Stimulated activated CD4-positive, alpha-beta T cell treated with anti-CD3 and anti-CD28 coated beads, TNF-alpha, amount 100 ng/mL, for 48 hours (primary cell): ENCODE results near the gene CHCHD3.

ENCODE experiments used
- DNase-seq, 3 donors: peaks; one replicate each; pipeline ENCODE4 v3.0.0-alpha.2; 2020; ENCODE audit warnings: low read depth in 3 of 3

Gene CHCHD3

GRCh38 chr7:132865366-132866143 is 216.3 kb downstream of the CHCHD3 start:
- DNase-seq: no peak

- DNase-seq: no peak
Measured at GRCh38 chr7:132861940-132862554, 219.8 kb downstream of the CHCHD3 start.

DNA sequence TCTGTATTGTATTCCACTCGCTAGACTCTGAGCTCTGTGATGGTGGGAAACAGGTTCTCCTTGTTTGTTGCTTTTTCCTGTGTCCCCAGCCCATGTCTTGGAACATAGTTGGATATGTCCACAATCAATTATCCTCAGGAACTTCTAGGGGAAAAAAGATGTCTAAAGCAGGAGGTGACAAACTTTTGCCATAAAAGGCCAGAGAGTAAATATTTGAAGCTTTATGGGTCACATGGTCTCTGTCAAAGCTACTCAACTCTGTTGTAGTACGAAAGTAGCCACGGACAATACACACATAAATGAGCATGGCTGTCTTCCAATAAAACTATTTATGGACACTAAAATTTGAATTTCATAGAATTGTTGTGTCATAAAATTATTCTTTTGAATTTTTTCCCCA is 220.5 kb downstream of the CHCHD3 start:
- DNase-seq: no peak

- no peak for DNase-seq
Measured at GRCh38 chr7:132859199-132859598, 222.7 kb downstream of the CHCHD3 start.

- no peak for DNase-seq
Measured at GRCh38 chr7:132858760-132859159, 223.1 kb downstream of the CHCHD3 start.

DNA sequence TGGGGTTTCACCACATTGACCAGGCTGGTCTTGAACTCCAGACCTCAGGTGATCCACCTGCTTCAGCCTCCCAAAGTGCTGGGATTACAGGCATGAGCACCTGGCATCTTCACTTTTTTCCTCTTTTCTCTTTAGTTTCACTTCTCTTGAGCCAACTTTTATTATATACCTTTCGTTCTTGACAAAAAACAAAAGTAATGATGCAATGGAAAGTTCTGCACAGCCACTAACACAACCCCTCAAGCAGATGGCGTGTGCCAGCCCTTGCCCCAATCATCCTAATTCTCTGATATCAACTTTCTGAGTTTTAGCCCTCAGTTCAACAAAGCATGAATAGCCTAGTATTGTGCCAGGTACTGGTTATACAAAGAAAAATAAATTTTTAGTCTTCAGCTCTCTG is 223.6 kb downstream of the CHCHD3 start:
- no peak for DNase-seq

GRCh38 chr7:132857703-132858102 is 224.2 kb downstream of the CHCHD3 start:
- no peak for DNase-seq

DNA sequence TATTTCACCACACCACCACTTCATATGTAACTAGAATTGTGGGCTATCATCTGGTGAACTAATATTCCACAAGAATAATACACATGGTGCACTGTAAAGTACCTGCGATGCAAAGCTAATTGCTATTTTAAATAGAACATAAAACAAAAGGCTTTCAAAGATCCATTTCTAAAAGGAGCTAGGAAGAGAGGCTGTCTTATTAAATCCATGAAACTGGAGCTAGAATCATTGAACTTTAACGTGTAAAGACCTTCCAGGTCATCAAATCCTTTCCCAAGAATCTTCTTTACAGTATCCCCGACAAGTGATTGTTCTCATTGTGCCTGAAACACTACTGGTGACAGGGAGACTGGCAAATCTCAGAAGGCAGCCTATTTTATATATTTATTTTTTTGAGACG is 224.9 kb downstream of the CHCHD3 start:
- no peak for DNase-seq

DNA sequence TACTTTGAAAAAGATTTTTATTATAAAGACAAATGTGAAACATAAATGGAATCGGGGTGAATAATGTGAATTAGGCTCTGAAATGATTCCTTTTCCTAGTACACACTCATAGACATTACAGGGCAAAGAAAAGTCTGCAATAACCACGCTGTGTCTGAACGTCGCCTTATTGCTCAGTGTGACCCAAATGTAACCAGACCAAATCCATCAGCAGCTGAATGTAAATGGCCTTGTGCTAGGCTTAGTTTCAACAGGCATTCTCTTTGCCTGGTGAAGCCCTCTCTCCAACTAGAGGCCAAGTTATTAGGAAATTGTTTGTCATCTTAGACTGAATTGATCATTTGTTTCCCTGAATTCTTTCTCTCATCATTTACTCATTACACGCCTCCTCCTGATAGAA is 225.5 kb downstream of the CHCHD3 start:
- no peak for DNase-seq

GRCh38 chr7:132855901-132856300 is 226.0 kb downstream of the CHCHD3 start:
- DNase-seq: no peak

DNA sequence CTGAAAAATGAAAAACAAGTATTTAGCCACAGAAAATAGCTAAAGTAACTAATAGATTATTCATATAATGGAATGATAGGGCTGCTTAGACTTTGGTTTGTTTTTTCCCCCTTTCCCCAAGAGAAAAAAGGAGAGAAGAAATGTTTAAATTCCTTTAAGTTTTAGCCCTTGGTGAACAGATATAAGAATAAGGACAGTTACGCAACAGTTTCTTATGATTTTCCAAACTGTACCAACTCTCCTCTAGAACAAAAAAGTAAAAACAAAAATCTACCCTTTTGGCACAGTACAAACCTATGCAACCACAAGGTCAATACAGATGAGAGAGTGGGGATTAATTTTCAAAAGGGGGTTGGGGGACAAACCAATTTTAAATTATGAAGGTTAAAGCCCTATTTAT is 227.7 kb downstream of the CHCHD3 start:
- DNase-seq: no peak

GRCh38 chr7:132847376-132847775 is 234.5 kb downstream of the CHCHD3 start:
- DNase-seq: no peak

DNA sequence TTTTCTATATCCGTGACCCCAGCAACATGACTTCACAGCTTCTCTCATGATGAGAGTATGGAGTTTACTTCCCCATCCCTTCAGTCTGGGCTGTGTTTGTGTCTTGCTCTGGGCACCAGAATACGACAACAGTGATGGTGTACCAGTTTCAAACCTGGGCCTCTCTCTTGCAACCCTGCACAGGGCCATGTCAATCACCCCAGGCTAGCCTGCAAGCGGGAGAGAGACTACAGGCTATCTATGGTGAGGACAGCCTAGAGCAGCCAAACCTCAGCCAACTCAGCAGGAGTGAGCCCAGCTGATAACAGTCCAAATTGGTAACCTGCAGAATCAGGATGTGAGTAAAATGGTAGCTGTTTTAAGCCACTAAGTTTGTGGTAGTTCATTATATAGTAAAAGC is 235.8 kb downstream of the CHCHD3 start:
- DNase-seq: no peak

GRCh38 chr7:132842478-132842877 is 239.4 kb downstream of the CHCHD3 start:
- no peak for DNase-seq

DNA sequence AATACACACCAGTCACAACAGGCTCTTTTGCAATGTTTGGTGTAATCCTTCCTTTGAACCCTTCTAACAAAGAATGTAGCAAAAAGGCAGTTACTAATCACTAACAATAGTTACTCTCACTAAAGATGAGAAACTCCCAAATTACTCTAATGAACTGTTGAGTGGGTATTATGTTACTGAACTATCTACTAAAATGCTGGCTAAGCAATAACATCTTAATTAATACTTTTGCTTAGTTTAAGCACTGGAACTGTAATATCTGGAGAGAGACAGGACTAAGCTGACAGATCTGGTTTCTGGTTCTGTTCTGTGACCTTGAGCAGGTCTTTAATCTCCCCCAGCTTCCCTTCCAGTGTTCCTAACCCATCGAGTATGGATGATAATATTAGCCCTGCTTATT is 241.7 kb downstream of the CHCHD3 start:
- no peak for DNase-seq

- no peak for DNase-seq
Measured at GRCh38 chr7:132838313-132838712, 243.6 kb downstream of the CHCHD3 start.

GRCh38 chr7:132837529-132837928 is 244.4 kb downstream of the CHCHD3 start:
- no peak for DNase-seq

- DNase-seq: no peak
Measured at GRCh38 chr7:132836746-132837145, 245.1 kb downstream of the CHCHD3 start.

DNA sequence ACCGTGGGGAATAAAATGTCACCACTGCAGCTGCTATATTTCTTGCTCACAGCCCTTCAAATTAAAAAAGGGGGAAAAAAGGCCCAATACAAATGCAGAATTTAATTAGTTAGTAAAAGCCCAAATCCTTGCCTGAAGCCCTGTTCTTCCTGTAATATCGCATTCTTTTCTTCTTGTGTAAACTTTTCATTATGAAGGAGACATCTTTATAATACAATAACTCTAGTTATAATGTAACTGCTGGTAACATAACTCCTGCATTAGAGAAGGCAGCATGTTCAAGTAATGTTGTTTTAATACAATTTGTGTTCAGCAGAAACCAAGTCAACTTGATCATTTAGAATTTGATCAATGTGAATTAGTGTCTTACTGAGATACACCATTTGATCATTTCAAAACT is 250.9 kb downstream of the CHCHD3 start:
- DNase-seq: no peak

DNA sequence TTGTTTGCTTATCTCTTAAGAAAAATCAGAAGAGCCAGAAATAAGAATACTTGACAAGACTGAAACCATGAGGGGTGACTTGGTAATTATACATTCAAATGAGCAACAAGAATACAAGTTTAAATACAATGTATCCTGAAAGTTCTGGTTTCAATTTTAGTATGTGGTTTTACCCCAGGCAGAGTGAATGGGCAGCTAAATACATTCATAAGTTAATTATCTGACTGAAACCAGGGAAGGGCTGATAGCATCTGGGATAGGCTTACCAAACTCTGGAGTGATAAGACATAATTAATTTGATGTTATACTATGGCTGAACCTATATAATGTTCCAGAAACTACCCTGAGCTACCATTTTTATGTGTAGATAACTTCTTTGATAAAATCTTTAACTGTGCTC is 253.4 kb downstream of the CHCHD3 start:
- no peak for DNase-seq

DNA sequence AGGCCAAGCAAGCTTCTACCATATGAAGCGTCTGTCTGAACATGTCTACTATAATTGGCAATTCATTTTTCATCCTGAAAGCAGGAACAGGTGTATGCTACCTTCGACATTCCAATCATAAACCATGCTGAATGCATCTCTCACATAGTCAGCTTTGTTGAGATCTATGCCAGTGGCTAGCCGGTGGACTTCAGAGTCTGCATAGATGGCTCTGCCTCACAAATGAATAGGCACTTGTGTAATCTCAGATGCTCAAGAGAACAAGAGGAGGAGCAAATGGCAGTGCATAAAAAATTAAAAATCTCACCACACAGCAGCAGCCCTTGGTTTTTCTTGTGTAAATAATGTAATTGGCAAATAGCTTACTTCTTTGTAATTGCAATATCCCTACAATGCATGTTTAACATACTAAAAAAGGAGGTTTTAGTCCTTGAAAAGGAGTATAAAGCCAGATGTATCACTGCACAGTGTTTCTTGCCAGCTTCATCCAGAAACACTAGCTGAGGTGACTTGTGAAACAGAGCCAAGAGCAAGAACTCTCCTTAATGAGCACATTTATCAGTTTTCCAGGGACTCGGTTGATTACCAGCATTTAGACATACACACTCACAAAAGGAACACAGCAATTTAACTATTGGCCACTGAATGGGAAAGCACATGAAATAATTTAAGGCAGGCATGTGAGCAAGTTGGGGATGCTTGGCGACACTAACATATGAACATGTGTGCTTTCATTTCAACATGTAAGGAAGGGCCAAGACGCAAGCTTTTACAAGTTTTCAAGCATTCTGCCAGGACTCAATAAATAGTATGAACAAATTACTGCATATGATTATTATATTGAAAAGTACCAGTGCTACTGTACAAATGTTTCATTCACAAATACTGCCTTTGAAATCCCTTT is 255.7 kb downstream of the CHCHD3 start:
- DNase-seq: no peak

DNA sequence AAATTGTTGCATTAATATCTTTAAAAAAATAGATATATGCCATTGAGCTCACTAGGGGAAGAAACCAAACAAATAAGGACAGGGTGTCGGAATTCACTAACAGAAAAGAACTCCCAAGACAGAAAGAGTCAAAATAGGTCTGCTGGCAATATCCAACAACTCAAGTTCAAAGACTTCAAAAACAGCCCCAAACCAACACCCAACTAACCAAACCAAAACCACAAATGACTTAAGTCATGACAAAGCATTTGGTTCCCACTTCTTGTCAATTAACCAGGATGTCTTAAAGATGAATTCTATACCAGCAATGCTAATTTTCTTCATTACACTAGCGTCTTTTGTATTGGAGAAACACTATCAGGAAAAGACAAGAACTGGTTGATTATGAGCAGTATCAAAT is 256.7 kb downstream of the CHCHD3 start:
- no peak for DNase-seq

DNA sequence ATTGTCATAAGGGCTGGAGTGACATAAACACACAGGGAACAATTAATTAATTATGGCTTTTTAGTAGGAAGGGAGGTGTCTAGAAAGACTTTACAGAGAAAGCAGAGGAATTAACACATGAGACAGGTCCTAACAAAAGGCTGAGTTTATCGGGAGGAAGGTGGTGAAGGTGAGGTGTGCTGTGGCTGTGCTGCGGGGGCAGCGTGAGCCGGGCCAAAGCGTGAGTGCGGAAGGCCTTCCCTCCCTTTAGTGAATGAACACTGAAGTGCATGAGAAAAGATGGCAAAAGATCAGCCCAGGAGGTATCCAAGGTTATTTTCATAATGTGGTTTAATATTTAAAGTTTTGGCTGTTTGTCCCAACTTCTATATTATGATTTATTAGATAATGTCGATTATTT is 262.2 kb downstream of the CHCHD3 start:
- DNase-seq: no peak
